ENCODE measurements around the gene PHF3. TPM values are rescaled to one million over a fixed set of nuclear protein-coding genes. Genes with fewer than 3 reads are reported as not detected.

Gene PHF3, protein sequence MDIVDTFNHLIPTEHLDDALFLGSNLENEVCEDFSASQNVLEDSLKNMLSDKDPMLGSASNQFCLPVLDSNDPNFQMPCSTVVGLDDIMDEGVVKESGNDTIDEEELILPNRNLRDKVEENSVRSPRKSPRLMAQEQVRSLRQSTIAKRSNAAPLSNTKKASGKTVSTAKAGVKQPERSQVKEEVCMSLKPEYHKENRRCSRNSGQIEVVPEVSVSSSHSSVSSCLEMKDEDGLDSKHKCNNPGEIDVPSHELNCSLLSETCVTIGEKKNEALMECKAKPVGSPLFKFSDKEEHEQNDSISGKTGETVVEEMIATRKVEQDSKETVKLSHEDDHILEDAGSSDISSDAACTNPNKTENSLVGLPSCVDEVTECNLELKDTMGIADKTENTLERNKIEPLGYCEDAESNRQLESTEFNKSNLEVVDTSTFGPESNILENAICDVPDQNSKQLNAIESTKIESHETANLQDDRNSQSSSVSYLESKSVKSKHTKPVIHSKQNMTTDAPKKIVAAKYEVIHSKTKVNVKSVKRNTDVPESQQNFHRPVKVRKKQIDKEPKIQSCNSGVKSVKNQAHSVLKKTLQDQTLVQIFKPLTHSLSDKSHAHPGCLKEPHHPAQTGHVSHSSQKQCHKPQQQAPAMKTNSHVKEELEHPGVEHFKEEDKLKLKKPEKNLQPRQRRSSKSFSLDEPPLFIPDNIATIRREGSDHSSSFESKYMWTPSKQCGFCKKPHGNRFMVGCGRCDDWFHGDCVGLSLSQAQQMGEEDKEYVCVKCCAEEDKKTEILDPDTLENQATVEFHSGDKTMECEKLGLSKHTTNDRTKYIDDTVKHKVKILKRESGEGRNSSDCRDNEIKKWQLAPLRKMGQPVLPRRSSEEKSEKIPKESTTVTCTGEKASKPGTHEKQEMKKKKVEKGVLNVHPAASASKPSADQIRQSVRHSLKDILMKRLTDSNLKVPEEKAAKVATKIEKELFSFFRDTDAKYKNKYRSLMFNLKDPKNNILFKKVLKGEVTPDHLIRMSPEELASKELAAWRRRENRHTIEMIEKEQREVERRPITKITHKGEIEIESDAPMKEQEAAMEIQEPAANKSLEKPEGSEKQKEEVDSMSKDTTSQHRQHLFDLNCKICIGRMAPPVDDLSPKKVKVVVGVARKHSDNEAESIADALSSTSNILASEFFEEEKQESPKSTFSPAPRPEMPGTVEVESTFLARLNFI (N-terminal part only)
- polyA plus RNA-seq (2013, experiment 1 of 2; ENCODE audit: insufficient read length), result 26.6 TPM
- 24.6 TPM for polyA plus RNA-seq (2013, experiment 2 of 2; ENCODE audit: insufficient read length)

GRCh38 chr6:63635588-63636517, at the start of gene PHF3:
Gene PHF3, plus strand, starts transcription at chr6:63635802. Its CDS starts 10,750 bp downstream, at chr6:63646552.
- DNase-seq, result peak; percentile 92

- DNase-seq, result no peak
Measured at GRCh38 chr6:63589952-63590411, 45.6 kb upstream of the PHF3 start.

- DNase-seq, result no peak
Measured at GRCh38 chr6:63592886-63593285, 42.7 kb upstream of the PHF3 start.

- DNase-seq, result peak; percentile 35
Measured at GRCh38 chr6:63597141-63598048, 38.2 kb upstream of the PHF3 start.

- DNase-seq, result peak; percentile 53
Measured at GRCh38 chr6:63598049-63599036, 37.3 kb upstream of the PHF3 start.

- no peak for DNase-seq
Measured at GRCh38 chr6:63599243-63599642, 36.4 kb upstream of the PHF3 start.

GRCh38 chr6:63600136-63600535, 35.5 kb upstream of the PHF3 start:
- no peak for DNase-seq

- DNase-seq, result no peak
Measured at GRCh38 chr6:63609231-63609630, 26.4 kb upstream of the PHF3 start.

DNA sequence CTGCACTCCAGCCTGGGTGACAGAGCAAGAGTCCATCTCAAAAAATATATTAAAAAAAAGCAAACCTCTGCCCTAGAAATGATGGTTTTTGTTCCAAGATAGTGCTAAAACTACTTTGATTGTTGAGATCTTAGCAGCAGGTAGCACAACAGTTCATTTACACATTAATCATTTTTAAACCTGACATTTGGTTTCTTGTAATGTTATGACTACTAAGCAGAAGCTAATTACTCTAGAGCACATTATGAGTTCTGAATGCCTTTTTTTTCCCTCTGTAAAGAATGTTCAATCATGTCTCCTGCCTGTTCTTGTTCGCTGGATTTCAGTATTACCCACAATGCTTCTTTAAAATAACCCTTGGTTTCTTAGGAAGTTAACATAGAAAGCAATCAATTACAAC, 24.7 kb upstream of the PHF3 start:
- DNase-seq, result no peak

- no peak for DNase-seq
Measured at GRCh38 chr6:63611560-63611959, 24.0 kb upstream of the PHF3 start.

- DNase-seq, result no peak
Measured at GRCh38 chr6:63615590-63615989, 20.0 kb upstream of the PHF3 start.

GRCh38 chr6:63624091-63624490, 11.5 kb upstream of the PHF3 start:
- DNase-seq, result no peak

- no peak for DNase-seq
Measured at GRCh38 chr6:63630466-63630865, 5.1 kb upstream of the PHF3 start.

DNA sequence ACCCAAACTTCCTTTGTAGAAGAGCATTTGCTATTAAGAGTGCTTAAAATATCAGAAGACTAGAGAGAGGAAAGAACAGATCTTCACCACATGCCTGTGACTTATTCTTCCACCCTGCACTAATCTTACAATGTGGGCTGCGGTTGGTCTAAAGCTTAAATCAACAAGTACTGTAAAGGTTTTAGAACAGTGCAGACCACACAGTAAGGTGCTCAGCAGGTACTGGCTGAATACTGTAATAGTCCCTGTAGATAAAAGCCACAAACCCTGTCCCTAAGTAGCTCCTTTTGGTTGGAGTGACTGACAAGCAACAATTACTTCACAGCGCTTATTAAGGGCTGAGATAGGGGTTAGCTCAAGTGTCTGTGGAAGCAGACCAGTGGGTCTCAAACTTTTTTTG, 972 bp upstream of the PHF3 start:
- no peak for DNase-seq

DNA sequence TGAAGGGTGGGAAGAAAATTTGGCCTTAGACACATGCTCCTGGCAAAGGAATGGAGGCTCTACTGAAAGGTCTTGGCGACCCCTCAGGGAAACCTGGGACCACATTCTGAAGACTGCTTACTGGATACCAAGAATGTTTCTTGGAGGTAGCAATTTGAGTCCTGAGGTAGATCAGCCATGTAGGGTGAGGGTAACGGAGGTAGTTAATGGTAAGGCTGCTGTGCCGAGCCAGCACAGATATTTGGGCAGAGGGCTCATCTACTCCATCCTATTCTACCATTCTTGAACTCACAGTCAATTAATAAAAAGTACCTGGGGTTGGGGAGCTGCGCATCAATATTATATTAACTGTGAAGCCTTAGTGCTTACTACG, 401 bp upstream of the PHF3 start:
- no peak for DNase-seq

- peak; percentile 24 for DNase-seq
Measured at GRCh38 chr6:63636518-63637021, 968 bp downstream of the PHF3 start.

DNA sequence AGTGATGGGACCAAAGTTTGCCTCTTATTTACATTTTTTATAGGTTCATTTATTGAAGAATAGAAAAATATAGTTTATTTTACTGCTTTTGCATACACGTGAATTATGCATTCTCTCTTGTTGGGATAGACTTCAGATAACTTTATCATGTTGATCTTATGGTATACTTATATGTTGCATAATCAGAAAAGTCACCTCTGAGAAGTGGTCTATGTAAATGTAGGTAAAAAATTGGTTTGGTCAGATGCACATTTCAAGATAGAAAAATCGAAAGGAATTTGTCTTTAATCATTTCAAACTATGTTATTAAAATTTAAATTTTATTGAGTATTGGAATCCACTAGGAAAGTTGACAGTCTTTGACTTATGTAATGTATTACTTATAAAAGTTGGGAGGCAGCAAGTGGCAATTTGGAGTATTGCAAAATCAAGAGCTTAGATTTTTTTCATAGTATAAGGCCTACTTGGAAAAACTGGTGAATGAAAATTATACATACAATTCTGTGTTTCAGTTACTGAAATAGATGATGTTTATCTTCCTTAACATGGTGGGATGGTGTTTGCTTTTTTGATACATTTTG, 2.4 kb downstream of the PHF3 start:
- DNase-seq, result no peak

GRCh38 chr6:63640062-63640461, 4.5 kb downstream of the PHF3 start:
- peak; percentile 72 for DNase-seq

DNA sequence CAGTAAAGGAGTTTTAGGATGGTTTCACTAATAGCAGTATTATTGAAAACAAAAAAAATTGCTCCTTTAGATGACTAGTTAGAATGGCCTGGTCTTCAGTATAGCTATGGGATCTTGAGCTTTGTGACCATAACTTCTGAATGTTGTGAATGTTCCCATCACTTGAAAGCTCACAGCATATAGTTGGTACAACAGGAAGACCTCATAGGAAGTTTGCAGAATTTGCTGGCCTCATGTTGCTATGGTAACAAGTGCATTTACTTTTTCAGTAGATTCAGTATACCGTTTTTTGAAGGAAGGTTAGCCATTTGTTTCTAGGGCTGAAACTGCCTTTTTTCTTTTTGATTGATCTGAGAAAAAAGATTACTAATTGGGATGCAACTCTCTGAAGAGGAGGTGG, 8.3 kb downstream of the PHF3 start:
- DNase-seq, result no peak

All from fibroblast of skin of abdomen (primary cell).